HG03565 (cell line): ENCODE results near the gene ZNF304.
A peak's percentile ranks its signal among the peaks of the same experiment; 100 is the strongest.

ENCODE experiments used
- ATAC-seq: cut with Tn5 transposase; IDR thresholded peaks from one replicate; pipeline ENCODE4 v1.9.1; 2021; ENCODE audit warnings: mild to moderate bottlenecking, moderate library complexity; ENCODE audit not compliant: unreplicated experiment

Gene ZNF304

GRCh38 chr19:57350877-57351805 is at the start of gene ZNF304:
ZNF304 (plus strand) TSS chr19:57351271; CDS start chr19:57351665, 394 bp downstream.
- ATAC-seq = peak; percentile 96

GRCh38 chr19:57302020-57302465 is 49.0 kb upstream of the ZNF304 start:
- ATAC-seq = no peak

GRCh38 chr19:57302727-57303401 is 48.2 kb upstream of the ZNF304 start:
- no peak for ATAC-seq

- no peak for ATAC-seq
These were observed 46.0 kb upstream of the ZNF304 start for GRCh38 chr19:57305056-57305455.

GRCh38 chr19:57308514-57308913 is 42.6 kb upstream of the ZNF304 start:
- no peak for ATAC-seq

GRCh38 chr19:57310792-57311191 is 40.3 kb upstream of the ZNF304 start:
- ATAC-seq = no peak

- no peak for ATAC-seq
These were observed 36.9 kb upstream of the ZNF304 start for GRCh38 chr19:57314146-57314545.

GRCh38 chr19:57317503-57317902 is 33.6 kb upstream of the ZNF304 start:
- no peak for ATAC-seq

- no peak for ATAC-seq
These were observed 31.2 kb upstream of the ZNF304 start for GRCh38 chr19:57319869-57320179.

GRCh38 chr19:57320180-57321084 is 30.6 kb upstream of the ZNF304 start, which contains the start of gene ZNF543:
ZNF543 (plus strand) TSS chr19:57320472; CDS start chr19:57320854, 382 bp downstream.
- peak; percentile 91 for ATAC-seq

GRCh38 chr19:57321116-57321515 is 30.0 kb upstream of the ZNF304 start:
- ATAC-seq = no peak

GRCh38 chr19:57321751-57322150 is 29.3 kb upstream of the ZNF304 start:
- ATAC-seq = no peak

- no peak for ATAC-seq
These were observed 26.1 kb upstream of the ZNF304 start for GRCh38 chr19:57324992-57325391.

- ATAC-seq = no peak
These were observed 23.1 kb upstream of the ZNF304 start for GRCh38 chr19:57327993-57328392.

GRCh38 chr19:57334191-57334590 is 16.9 kb upstream of the ZNF304 start:
- no peak for ATAC-seq

GRCh38 chr19:57338877-57339276 is 12.2 kb upstream of the ZNF304 start:
- ATAC-seq = no peak

GRCh38 chr19:57342582-57342981 is 8.5 kb upstream of the ZNF304 start:
- ATAC-seq = no peak

GRCh38 chr19:57348136-57348535 is 2.9 kb upstream of the ZNF304 start:
- ATAC-seq = no peak

- ATAC-seq = no peak
These were observed 796 bp downstream of the ZNF304 start for GRCh38 chr19:57351867-57352266.

GRCh38 chr19:57355916-57356315 is 4.8 kb downstream of the ZNF304 start:
- ATAC-seq = no peak

GRCh38 chr19:57357406-57357805 is 6.3 kb downstream of the ZNF304 start:
- ATAC-seq = no peak
